ENCODE results near the gene NUP58. TPM values are rescaled to one million over a fixed set of nuclear protein-coding genes. Genes with fewer than 3 reads are reported as not detected.

NUP58 gene
- total RNA-seq, 1 donor from 2014 or later, result 149 TPM

DNA sequence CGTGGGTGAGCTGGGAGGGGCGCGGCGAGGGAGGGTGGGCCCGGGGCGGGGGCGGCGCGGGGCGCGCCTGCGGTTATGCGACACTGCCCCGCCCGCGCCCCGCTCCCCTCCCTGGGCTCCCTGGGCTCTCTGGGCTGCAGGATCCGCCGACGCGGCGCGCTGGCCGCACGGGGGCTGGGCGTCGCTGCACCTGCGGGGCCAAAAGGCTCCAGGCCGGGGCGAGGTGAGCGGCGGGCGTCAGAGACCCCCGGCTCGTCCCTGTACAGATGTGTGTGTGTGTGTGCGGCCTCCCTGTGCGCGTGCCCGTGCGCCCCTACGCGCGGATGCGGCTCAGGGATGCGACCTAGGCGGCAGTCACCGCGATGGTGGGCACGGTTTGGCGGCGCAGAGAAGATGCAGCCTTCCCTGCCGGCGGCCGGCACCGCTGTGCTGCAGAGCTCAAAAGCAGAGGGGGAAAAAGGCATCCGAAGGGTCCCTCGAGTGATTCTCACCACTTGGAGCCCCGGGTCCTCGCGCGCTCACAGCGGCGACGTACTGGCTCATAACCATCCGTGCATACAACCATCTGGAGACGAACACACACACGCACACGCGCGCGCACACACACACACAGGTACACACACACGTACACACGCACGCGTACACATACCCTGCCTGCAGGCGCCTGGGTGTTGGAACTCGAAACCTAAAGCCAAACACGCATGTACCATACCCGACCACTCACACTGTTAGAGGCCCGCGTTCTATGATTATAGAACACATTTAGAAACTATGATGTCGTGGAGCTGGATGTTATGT lies 71.1 kb downstream of the NUP58 start:
- intact Hi-C loops (cut with micrococcal nuclease), result no loop called here
- Mint-ChIP-seq H3K9me3 (no peaks in the 10 kb centered on the region), H3K36me3 (ENCODE audit: low read depth) (no peaks in the 10 kb centered on the region), H3K27ac (no peak overlapping the region), H3K4me3 (peak overlapping the region; percentile 24), H3K4me1 (peaks cover 3% of the 10 kb centered on the region), H3K27me3 (peaks cover 66% of the 10 kb centered on the region)
- DNase-seq, result no peak

GRCh38 chr13:25375727-25376358 lies 74.4 kb downstream of the NUP58 start:
- Mint-ChIP-seq H3K36me3 (ENCODE audit: low read depth) (no peaks in the 10 kb centered on the region), H3K4me3 (no peak overlapping the region), H3K9me3 (no peaks in the 10 kb centered on the region), H3K4me1 (peaks cover 3% of the 10 kb centered on the region), H3K27me3 (peaks cover 55% of the 10 kb centered on the region), H3K27ac (no peak overlapping the region)
- peak; percentile 81 for DNase-seq
- intact Hi-C loops (cut with micrococcal nuclease), result loop anchor here (1.0 kb wide), 1 partner anchor 143 kb away; no protein-coding TSS in a partner anchor

- H3K36me3 Mint-ChIP-seq (ENCODE audit: low read depth), result no peaks in the 10 kb centered on the region
- intact Hi-C loops (cut with micrococcal nuclease), result no loop called here
- DNase-seq, result no peak
- H3K9me3 Mint-ChIP-seq, result no peaks in the 10 kb centered on the region
- no peaks in the 10 kb centered on the region for H3K4me1 Mint-ChIP-seq
- no peak overlapping the region for H3K4me3 Mint-ChIP-seq
- H3K27me3 Mint-ChIP-seq, result peaks cover 58% of the 10 kb centered on the region
- no peak overlapping the region for H3K27ac Mint-ChIP-seq
Observed at GRCh38 chr13:25377244-25377962, 76.0 kb downstream of the NUP58 start.

GRCh38 chr13:25378528-25378927 lies 77.1 kb downstream of the NUP58 start:
- Mint-ChIP-seq H3K4me1 (no peaks in the 10 kb centered on the region), H3K27ac (no peak overlapping the region), H3K36me3 (ENCODE audit: low read depth) (no peaks in the 10 kb centered on the region), H3K9me3 (no peaks in the 10 kb centered on the region), H3K4me3 (no peak overlapping the region), H3K27me3 (peaks cover 49% of the 10 kb centered on the region)
- intact Hi-C loops (cut with micrococcal nuclease), result no loop called here
- no peak for DNase-seq

- no peak for DNase-seq
- Mint-ChIP-seq H3K4me3 (no peak overlapping the region), H3K36me3 (ENCODE audit: low read depth) (no peaks in the 10 kb centered on the region), H3K9me3 (no peaks in the 10 kb centered on the region), H3K27me3 (peaks cover 49% of the 10 kb centered on the region), H3K27ac (no peak overlapping the region), H3K4me1 (no peaks in the 10 kb centered on the region)
- intact Hi-C loops (cut with micrococcal nuclease), result no loop called here
Observed at GRCh38 chr13:25379011-25379410, 77.6 kb downstream of the NUP58 start.

GRCh38 chr13:25380082-25380481 lies 78.7 kb downstream of the NUP58 start:
- H3K4me3 Mint-ChIP-seq, result no peak overlapping the region
- no peak overlapping the region for H3K27ac Mint-ChIP-seq
- no peaks in the 10 kb centered on the region for H3K36me3 Mint-ChIP-seq (ENCODE audit: low read depth)
- DNase-seq, result no peak
- no peaks in the 10 kb centered on the region for H3K9me3 Mint-ChIP-seq
- intact Hi-C loops (cut with micrococcal nuclease), result no loop called here
- peaks cover 49% of the 10 kb centered on the region for H3K27me3 Mint-ChIP-seq
- no peaks in the 10 kb centered on the region for H3K4me1 Mint-ChIP-seq

GRCh38 chr13:25380741-25381324 lies 79.4 kb downstream of the NUP58 start:
- intact Hi-C loops (cut with micrococcal nuclease), result no loop called here
- Mint-ChIP-seq H3K4me1 (no peaks in the 10 kb centered on the region), H3K9me3 (no peaks in the 10 kb centered on the region)

DNA sequence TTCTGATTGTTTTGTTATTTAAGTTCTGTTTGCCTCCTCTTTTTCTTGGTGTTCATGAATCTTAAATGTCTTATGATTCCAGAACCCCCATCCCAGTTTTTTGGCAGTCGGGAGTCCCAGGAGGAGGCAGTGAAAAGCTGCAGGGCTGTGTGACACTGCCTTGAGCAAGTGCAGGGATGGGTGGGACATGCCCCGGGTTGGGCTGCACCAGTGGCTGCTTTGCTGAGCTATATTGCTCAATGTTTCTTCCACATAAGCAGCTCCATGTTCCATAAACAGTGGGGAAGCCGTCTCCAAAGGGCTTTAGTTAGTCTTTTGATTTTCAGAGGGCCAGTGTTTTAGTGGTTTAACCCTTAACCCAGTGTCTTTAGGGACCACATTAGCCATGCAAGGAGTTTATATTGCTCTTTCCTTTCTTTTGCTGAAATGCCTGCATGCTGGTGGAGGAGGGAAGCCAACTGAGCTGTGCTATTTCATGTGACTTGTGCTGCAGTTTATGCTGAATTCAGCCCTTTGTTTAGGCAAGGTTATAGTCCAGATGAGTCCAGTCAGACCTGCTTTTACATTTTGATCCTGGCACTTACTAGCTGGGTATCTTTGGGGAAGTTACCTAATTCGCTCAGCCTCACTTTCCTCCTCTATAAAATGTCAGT lies 83.5 kb downstream of the NUP58 start:
- no peak for DNase-seq
- Mint-ChIP-seq H3K27me3 (peaks cover 39% of the 10 kb centered on the region), H3K4me1 (no peaks in the 10 kb centered on the region), H3K4me3 (no peak overlapping the region), H3K27ac (no peak overlapping the region), H3K9me3 (no peaks in the 10 kb centered on the region), H3K36me3 (ENCODE audit: low read depth) (no peaks in the 10 kb centered on the region)
- intact Hi-C loops (cut with micrococcal nuclease), result no loop called here

More at GRCh38 chr13:25380741-25381324, 79.4 kb downstream of the NUP58 start:
- Mint-ChIP-seq H3K4me3 (no peak overlapping the region), H3K27ac (no peak overlapping the region), H3K27me3 (peaks cover 45% of the 10 kb centered on the region), H3K36me3 (ENCODE audit: low read depth) (no peaks in the 10 kb centered on the region)
- no peak for DNase-seq

DNA sequence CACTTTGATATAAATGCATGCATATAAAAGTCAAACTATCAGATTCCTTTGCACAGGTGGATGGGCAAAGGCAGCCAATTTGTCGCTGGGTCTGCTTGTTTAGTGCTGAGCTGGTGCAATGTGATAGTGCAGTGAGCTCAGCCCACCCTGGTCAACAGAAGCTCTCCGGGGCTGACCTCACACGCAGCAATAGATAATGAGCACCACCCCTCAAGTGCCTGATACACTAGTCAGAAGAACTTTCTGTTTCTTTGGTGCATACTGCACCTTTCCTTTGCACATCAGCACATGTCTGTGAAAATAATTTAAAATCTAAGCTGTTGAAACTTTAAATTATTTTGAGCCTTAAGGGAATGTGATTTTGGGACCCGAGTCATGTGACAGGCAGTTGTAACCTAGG lies 90.5 kb downstream of the NUP58 start:
- H3K9me3 Mint-ChIP-seq, result no peaks in the 10 kb centered on the region
- no peak for DNase-seq
- no peak overlapping the region for H3K4me3 Mint-ChIP-seq
- H3K27ac Mint-ChIP-seq, result no peak overlapping the region
- H3K36me3 Mint-ChIP-seq (ENCODE audit: low read depth), result no peaks in the 10 kb centered on the region
- H3K27me3 Mint-ChIP-seq, result peaks cover 18% of the 10 kb centered on the region
- no peaks in the 10 kb centered on the region for H3K4me1 Mint-ChIP-seq
- intact Hi-C loops (cut with micrococcal nuclease), result no loop called here

Other genes with a start within 250 kb of the NUP58 start
- 0.43 and 0.54 TPM in 2 replicates for gene PABPC3, start 205.5 kb upstream of the NUP58 start, total RNA-seq
- not detected in 2 replicates for gene AMER2, start 129.3 kb upstream of the NUP58 start, total RNA-seq
- gene MTMR6, start 14.1 kb upstream of the NUP58 start, total RNA-seq, result 15.7 and 16.2 TPM in 2 replicates
- 0.38 and 0.40 TPM in 2 replicates for gene ATP8A2, start 70.3 kb downstream of the NUP58 start, total RNA-seq

All from activated CD4-positive, alpha-beta T cell treated with anti-CD3 and anti-CD28 coated beads, Interleukin-2, amount 10 ng/mL, durations not matched to agents 24 days and 14 days (primary cell).